ENCODE measurements around the gene PRKAG1.

Gene PRKAG1

GRCh38 chr12:49049566-49050224 is 31.1 kb upstream of the PRKAG1 start:
- DNase-seq, result no peak

DNA sequence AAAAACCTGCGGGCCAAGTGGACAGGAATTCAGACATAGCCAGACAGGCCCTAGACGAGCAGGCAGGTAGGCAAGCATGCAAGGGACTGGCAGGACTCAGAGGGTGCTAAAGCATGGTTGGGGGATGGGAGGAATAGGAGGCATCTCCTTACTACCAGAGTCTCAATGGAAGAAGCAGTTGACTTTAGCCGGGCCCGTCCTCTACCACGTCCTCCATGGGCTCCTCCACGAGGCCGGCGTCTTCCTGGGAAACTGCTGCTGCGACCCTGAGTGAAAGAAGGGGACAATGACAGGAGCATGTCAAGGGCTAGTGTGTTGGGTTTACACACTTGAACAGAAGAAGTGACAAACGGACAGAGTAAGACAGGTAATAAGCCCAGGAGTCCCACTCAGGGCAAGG is 30.4 kb upstream of the PRKAG1 start:
- no peak for DNase-seq

GRCh38 chr12:49046129-49046895 is 27.7 kb upstream of the PRKAG1 start:
- no peak for DNase-seq

- DNase-seq, result no peak
Observed at GRCh38 chr12:49044660-49045059, 26.1 kb upstream of the PRKAG1 start.

DNA sequence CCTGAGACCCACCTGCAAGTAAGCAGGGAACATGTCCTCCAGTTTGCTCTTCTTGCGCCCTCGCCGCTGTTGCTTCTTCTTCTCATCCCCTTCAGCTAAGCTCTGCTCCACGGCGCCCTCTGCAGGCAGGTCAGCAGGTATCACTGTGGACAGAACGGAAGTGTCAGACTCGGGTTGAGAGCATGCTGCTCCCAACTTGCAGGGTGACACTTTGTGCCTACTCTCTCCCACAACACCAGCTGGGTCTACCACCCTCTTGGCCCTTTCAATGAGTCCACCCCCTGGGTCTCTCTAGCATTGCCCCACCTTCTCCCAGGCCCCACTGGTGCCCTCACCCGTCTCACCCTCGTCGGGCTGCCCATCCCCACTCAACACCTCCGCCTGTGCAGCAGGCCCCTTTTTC is 25.3 kb upstream of the PRKAG1 start:
- peak; percentile 49 for DNase-seq

GRCh38 chr12:49043241-49043640 is 24.7 kb upstream of the PRKAG1 start:
- no peak for DNase-seq

GRCh38 chr12:49041881-49042484 is 23.4 kb upstream of the PRKAG1 start:
- DNase-seq, result no peak

GRCh38 chr12:49041036-49041880 is 22.7 kb upstream of the PRKAG1 start:
- no peak for DNase-seq

- DNase-seq, result no peak
Observed at GRCh38 chr12:49040364-49040855, 21.8 kb upstream of the PRKAG1 start.

DNA sequence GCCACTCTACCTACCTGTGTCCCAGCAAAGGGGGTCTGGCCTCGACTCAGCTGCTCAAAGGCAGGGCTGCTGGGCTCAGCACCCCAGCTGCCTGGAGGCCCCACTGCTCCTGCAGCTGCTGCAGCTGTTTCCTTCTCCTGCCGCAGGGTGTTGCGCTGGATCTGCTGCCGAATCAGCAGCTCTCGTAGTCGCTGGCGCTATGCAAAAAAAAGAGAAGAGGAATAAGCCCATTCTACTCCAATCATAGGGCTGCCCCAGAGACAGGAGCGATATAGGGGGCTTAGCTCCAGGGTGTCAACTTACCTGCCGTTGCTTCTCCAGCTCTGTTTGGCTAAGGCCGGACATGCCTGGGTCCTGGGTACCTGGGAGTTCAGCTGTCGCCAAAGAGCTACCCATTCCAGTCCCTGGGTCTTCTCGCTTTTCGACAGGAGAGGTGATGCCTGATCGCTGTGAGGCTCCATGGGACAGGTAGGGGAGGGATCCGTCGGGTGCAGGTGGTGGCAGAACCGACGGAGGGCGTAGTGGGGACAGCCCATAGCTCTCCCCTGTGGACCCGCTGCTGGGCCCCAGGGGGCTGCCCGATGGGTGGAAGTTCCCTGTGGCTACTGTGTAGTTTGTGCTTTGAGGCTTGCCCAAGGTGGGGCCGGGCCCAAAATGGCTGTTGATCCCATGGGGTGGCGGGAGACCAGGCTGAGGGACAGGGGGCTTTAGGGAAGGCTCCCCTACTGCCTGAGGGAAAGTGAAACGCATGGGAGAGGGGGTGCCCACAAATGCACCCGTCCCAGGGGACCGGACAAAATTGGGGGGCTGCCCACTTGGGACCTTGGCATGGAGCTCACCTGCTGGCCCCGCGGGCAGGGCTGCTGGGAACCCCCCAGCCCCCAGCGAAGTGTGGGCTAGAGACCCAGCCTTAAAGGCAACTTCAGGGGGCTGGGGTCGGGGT is 21.1 kb upstream of the PRKAG1 start:
- DNase-seq, result no peak

GRCh38 chr12:49038291-49038955 is 19.8 kb upstream of the PRKAG1 start:
- no peak for DNase-seq

GRCh38 chr12:49037947-49038237 is 19.3 kb upstream of the PRKAG1 start:
- DNase-seq, result no peak

- DNase-seq, result no peak
Observed at GRCh38 chr12:49037111-49037946, 18.8 kb upstream of the PRKAG1 start.

DNA sequence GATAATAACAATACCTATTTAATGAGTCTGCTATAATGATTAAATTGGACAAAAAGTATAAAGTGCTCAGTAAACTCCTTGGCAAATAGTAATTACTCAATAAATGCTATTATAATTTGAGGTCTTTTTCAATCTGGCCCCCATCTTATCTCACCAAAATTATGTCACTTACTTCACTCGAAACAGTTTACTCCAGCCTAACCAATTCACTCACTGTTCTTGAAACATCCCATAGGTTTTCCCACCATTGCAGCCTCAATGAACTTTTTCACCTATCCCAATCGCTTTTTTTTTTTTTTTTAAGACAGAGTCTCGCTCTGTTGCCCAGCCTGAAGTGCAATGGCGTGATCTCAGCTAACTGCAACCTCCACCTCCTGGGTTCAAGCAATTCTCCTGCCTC is 17.5 kb upstream of the PRKAG1 start:
- no peak for DNase-seq

DNA sequence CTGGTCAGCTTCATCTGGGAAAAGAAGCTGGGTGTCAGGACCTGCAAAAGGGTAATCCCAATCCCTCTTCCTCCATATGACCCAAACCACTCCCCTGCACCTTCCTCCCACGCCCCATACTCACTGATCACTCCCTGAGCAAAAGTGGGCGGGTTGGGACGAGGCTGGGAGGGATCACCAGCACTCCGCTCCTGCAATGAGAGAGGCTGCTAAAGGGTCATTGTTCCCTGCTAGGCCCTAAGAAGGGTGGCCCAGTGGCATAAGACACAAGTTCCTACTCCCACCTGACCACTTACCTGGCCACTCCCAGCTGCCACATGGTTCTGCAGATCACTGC is 15.7 kb upstream of the PRKAG1 start:
- no peak for DNase-seq

GRCh38 chr12:49033611-49034285 is 15.2 kb upstream of the PRKAG1 start:
- DNase-seq, result no peak

- DNase-seq, result no peak
Observed at GRCh38 chr12:49032679-49033447, 14.3 kb upstream of the PRKAG1 start.

DNA sequence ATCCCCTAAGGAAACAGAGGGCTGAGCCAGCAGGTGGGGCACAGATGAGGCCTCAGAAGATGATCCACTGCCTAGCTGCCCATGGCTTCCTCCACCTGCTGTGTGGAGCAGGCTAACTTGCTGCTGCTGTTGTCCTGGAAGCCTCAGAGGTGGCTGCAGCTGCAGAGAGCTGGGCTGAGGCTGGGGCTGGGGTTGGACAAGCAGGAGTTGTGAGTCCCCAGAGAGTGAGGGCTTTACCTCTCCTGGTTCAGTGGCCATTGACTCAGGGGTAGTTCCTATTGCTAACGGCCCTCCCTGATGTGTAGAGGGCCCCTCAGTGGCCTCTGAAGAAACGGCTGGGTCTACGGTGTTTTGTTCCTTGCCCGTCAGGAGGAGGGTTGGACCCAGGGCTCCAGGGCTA is 13.7 kb upstream of the PRKAG1 start:
- no peak for DNase-seq

DNA sequence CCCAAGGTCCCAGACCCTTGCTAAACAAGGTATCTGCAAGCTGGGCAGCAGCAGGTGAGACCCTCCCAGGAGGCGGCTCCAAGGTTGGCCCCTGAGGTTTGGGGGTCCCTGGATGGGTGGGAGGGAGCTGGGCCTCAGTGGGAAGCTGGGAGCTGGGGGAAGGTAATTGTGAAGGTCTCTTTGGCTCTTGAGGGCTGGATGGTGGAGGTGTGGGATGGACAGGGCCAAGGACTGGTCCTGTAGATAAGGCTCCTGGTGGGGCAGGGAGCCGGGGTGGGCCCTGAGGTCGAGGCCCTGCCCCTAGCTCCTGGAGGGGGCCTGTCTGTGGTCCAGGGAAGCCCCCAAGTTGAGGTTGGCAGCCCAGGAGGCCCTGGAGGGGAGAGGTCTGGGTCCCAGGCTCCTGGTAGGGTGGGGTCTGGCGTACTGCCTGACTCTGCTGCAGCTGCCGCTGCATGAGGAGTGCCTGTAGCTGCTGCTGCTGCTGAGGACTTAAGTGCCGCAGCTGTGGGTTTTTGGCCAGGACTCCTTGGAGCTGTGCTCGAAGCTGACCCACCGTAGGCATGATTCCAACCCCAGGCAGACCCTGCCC is 13.1 kb upstream of the PRKAG1 start:
- DNase-seq, result no peak
